Measurements from ENCODE around the gene C1orf94. TPM values are rescaled to one million over a fixed set of nuclear protein-coding genes. Genes with fewer than 3 reads are reported as not detected.
A peak's percentile ranks its signal among the peaks of the same experiment; 100 is the strongest.

C1orf94 gene
- total and polyA plus RNA-seq, 9 donors = not detected

GRCh38 chr1:34155860-34156259, 20.8 kb upstream of the C1orf94 start:
- no peak for DNase-seq
- H3K27me3 ChIP-seq = no peaks in the 10 kb centered on the region

DNA sequence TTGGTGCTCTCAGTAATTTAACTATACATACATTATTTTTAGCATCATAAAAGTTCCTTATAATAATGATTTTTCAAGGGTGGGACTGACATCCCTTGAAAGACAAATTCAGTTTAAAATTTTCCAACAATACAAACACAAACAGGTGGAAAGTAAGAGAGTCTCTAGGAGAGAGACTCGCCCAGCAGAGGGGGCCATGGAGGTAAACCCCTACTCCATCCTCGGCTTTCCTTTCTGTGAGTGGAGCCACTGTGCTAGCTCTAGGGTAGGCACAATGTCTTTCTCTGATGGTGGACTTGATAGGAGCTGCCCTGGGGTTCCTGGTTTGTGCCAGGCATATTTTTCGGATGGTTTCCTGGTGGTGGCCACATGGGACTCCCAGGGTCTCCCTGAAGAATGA, 20.0 kb upstream of the C1orf94 start:
- WGBS, 3 donors = 59 to 86% (median 64%) methylated on average over 3 of the region's 3 CpGs

More at GRCh38 chr1:34155860-34156259, 20.8 kb upstream of the C1orf94 start:
- no peak for TF ChIP-seq POLR2A (IDR thresholded peaks at IDR 0.05)
- no peak for TF ChIP-seq EP300 (IDR thresholded peaks at IDR 0.05)
- TF ChIP-seq, protein P1, sequence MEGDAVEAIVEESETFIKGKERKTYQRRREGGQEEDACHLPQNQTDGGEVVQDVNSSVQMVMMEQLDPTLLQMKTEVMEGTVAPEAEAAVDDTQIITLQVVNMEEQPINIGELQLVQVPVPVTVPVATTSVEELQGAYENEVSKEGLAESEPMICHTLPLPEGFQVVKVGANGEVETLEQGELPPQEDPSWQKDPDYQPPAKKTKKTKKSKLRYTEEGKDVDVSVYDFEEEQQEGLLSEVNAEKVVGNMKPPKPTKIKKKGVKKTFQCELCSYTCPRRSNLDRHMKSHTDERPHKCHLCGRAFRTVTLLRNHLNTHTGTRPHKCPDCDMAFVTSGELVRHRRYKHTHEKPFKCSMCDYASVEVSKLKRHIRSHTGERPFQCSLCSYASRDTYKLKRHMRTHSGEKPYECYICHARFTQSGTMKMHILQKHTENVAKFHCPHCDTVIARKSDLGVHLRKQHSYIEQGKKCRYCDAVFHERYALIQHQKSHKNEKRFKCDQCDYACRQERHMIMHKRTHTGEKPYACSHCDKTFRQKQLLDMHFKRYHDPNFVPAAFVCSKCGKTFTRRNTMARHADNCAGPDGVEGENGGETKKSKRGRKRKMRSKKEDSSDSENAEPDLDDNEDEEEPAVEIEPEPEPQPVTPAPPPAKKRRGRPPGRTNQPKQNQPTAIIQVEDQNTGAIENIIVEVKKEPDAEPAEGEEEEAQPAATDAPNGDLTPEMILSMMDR (IDR thresholded peaks at IDR 0.05) = no peak
- Histone ChIP-seq H3K4me1 (ENCODE audit: insufficient read depth) (no peaks in the 10 kb centered on the region), H3K4me3 (no peak overlapping the region), H3K27ac (no peak overlapping the region), H3K36me3 (no peaks in the 10 kb centered on the region), H3K9me3 (no peaks in the 10 kb centered on the region)
- intact Hi-C loops (cut with DNase I) = no loop called here
- 54 to 64% (median 59%) methylated on average over 2 of the region's 2 CpGs for WGBS, 3 donors

GRCh38 chr1:34162852-34163766, 13.6 kb upstream of the C1orf94 start:
- intact Hi-C loops (cut with DNase I) = no loop called here
- no peak overlapping the region for H3K4me3 ChIP-seq
- 3 to 4% (median 4%) methylated on average over 46 of the region's 46 CpGs for WGBS, 3 donors
- peak in 2 of 5 donors; percentile 22 to 37 for DNase-seq
- no peaks in the 10 kb centered on the region for H3K27me3 ChIP-seq
- H3K36me3 ChIP-seq = no peaks in the 10 kb centered on the region
- TF ChIP-seq EP300 (IDR thresholded peaks at IDR 0.05) = no peak
- TF ChIP-seq, protein P1 (IDR thresholded peaks at IDR 0.05) = no peak
- no peak for TF ChIP-seq POLR2A (IDR thresholded peaks at IDR 0.05)
- H3K4me1 ChIP-seq (ENCODE audit: insufficient read depth) = peaks cover 5% of the 10 kb centered on the region
- H3K27ac ChIP-seq = no peak overlapping the region
- no peaks in the 10 kb centered on the region for H3K9me3 ChIP-seq

More for the DNA sequence above, 20.0 kb upstream of the C1orf94 start:
- TF ChIP-seq POLR2A (IDR thresholded peaks at IDR 0.05) (no peak), EP300 (IDR thresholded peaks at IDR 0.05) (no peak)
- TF ChIP-seq, protein P1 (IDR thresholded peaks at IDR 0.05) = no peak
- Histone ChIP-seq H3K27me3 (no peaks in the 10 kb centered on the region), H3K4me1 (ENCODE audit: insufficient read depth) (no peaks in the 10 kb centered on the region), H3K27ac (no peak overlapping the region), H3K9me3 (no peaks in the 10 kb centered on the region), H3K4me3 (no peak overlapping the region), H3K36me3 (no peaks in the 10 kb centered on the region)
- DNase-seq = no peak
- intact Hi-C loops (cut with DNase I) = no loop called here

DNA sequence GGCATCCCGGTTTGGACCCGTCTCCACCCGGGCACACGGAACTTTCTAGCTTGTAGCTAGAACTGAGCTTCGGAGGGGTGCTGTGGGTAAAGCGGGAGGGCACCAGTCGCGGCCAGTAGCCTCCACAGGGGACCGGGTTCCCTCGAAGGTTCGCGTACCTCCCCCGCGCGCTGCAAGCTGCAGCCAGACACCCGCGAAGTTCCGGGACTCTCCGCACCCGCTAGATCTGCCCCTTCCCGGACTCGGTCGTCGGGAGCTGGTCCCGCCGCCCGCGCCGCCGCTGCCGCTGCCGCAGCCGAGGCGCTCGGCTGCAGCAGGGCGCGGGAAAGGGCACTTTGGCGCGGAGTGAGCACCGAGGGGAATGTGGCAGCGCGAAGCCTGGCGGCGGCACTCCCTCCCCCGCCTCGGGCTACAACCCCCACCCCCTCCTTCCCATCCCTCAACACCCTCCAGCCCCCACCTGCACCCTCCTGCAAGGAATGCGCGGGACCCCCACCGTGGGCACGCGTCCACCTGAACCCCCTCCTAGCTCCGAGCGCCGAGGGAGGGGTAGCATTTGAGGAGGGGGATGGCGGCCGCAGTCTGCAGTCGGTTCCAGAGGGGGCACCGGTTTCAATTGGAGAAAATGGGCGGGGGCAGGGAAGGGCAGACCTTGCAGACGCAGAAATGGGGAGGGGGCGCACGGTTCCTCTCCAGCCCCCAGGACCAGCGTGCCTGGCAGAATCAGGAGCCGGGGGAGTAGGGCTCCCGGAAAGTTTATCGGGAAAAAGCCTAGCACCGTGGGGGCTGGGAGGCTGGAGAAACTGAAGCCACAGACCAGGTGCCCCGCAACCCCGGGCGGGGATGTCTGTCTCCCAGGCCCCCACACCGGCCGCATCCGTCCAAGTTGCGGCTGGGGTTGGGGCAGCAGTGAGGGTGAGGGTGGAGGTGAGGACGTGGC, 12.6 kb upstream of the C1orf94 start:
- 1 to 2% (median 1%) methylated on average over 60 to 75 of the region's 75 CpGs for WGBS, 3 donors
- no peaks in the 10 kb centered on the region for H3K9me3 ChIP-seq
- H3K27me3 ChIP-seq = no peaks in the 10 kb centered on the region
- H3K27ac ChIP-seq = no peak overlapping the region
- DNase-seq = no peak
- intact Hi-C loops (cut with DNase I) = no loop called here
- no peaks in the 10 kb centered on the region for H3K36me3 ChIP-seq
- peaks cover 5% of the 10 kb centered on the region for H3K4me1 ChIP-seq (ENCODE audit: insufficient read depth)
- no peak overlapping the region for H3K4me3 ChIP-seq
- TF ChIP-seq EP300 (IDR thresholded peaks at IDR 0.05) = no peak
- TF ChIP-seq, protein P1 (IDR thresholded peaks at IDR 0.05) = no peak
- TF ChIP-seq POLR2A (IDR thresholded peaks at IDR 0.05) = no peak

Measured in ovary (tissue), 9 donors.